Stimulated activated naive CD8-positive, alpha-beta T cell treated with anti-CD3 and anti-CD28 coated beads, Interleukin-15, Interleukin-2, amounts not matched to agents 100 U/mL and 50 U/mL, for 24 hours (primary cell): Measurements from ENCODE around the gene HOXA7.
A peak's percentile ranks its signal among the peaks of the same experiment; 100 is the strongest.

Experiments used
- ATAC-seq: fragments of 150-1000 bp; cut with Tn5 transposase; one replicate; pipeline ENCODE4 v1.10.0; 2021
- DNase-seq: peaks from one replicate; pipeline ENCODE4 v3.0.0; 2021

Gene HOXA7

DNA sequence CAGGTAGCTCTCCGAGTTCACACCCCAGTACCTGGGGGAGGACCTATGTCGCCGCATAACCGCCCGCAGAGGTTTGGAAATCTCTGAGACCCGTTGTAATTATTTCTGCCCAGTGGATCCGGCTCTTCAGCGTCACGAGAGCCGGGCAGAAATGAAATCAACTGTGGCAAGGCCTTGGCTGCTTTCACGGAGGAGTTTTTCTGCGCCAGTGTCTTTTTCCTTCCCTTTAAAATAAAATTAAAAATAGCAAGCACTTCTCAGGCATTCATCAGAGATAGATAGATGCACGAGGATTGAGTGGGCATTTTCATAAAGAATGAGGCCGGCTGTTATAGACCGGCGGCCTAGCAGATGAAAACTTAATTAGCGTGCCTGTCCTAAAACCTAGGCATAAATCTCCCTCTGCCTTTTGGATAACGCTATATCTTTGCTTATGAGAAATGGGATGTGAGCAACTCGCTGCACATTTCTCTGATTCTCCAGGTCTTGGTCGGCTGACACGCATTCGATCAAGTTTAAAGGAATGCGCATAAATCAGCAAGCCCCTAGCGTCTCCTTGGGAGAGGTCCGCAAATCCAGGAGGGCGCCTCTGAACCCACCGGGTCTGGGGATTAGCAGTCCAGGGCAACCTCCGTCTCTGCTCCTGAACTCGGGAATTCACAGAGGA is 37.0 kb upstream of the HOXA7 start:
- DNase-seq (no peak), ATAC-seq (no peak)

DNA sequence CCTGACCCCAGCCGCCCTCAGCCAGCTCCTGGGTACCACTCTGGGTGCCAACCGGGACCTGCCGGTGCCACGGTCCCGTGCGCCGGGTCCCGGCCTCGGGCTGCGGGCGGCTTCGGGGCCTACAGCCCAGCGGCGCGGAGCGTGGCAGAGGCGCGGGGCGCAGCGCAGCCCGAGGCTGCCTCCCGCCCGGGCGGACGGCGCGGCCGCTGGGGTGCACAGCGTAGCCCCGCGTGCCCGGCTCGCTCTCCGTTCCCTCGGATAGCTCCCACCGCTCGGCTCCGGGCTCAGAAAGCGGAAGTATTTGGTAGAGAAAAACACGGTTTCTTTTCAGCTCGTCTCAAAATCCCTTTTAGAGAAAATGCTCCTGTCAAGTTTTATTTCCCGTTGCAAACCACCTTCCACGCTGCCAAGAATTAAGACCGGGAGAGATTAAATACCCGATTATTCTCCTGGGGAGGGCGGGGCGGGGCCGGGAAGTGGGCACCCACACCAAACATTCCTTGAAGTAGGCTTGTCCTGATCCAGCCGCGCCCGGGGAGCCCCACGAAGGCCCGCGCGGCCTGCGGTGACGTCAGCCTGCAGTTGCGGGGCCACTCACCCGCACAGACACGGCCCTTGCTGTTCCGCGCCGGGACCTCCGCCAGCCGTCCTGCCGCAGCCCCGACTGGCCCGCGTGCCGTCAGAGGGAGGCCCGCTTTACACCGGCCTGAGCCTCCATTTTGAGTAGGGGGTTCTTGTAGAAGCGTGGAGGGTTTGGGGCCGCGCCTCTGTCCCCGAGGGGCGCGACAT is 36.3 kb upstream of the HOXA7 start:
- no peak for DNase-seq
- peak; percentile 20 for ATAC-seq

DNA sequence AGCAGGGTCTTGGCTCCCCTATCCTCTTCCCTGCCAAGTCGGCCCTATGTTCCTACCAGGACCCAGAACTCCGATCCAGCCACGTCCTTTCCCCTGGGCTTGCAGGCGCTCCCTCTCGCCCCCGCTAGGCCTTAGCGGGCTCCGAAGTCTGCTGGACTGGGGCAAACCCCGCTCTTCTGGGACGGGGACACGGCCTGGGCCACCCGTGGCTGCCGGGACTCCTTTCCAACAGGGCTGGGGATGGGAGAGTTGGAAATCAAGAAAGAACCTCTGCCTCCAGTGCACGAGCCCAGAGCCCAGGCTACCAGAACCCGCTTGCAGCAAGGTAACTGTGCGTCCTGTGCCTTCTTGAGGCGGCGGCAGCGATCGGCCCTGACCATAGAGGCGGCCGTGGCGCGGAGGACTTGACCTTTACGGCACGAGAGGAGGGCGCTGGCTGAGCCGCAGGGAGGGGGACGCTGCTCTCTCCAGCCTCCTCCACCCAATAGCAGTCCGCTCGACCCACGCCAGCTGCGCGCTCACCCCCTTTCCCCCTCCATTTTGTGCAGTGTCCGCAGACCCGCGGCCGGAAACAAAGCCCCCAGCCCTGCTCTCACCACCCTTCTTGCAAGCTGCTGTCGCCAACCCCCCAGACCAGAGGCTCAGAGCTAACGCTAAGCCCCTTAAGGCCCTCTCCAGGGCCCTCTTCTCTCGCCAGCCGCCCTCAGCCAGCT is 35.5 kb upstream of the HOXA7 start:
- DNase-seq: no peak
- ATAC-seq: no peak

- no peak for ATAC-seq
- DNase-seq: no peak
These were observed 34.8 kb upstream of the HOXA7 start for GRCh38 chr7:27191161-27191731.

- DNase-seq (no peak), ATAC-seq (no peak)
These were observed 33.7 kb upstream of the HOXA7 start for GRCh38 chr7:27189997-27190748.

GRCh38 chr7:27189295-27189996 is 33.0 kb upstream of the HOXA7 start:
- no peak for DNase-seq
- no peak for ATAC-seq

DNA sequence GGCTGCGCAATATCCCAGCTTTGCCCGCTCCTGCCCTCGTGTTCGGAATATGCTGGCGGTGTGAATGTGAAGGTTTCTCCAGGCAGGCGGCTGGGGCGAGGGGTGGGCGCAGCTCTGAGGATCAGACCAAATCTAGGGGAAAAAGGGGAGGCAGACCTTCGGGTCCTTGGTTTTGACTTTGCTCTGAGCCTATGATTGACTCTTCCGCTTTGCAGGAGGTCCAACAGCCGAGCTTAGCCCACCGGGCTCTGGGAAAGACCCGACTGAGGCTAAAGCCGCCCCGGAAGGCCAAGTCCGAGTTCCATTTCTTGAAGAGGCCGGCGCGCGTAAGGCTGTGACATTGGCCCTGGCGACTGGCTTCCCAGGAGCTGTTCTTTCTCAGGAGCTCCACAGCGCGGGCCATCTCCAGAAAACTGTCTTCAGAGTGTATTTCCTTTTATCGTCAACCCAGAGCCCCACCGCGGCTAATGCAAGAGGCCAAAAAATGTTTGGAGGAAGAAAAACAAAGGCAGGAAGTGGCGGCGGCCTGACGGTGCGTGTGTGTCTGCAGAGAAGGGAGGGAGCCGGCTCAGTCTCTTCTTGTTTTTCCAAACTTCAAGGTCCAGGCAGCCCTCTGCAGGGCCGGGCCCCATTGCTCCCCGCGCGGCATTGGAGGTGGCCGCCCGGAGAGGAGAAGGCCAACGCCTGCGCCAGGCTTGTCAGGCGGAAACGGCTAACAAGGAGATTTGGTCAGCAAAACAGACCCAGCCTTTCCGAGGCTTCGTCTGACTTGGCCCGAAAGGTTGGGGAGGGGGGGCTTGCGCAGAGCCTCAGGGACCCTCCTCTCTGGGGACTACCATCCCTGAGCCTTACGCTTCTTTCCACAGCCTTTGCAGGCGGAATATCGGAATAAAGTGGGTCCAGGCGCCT is 32.2 kb upstream of the HOXA7 start:
- DNase-seq: no peak
- no peak for ATAC-seq

DNA sequence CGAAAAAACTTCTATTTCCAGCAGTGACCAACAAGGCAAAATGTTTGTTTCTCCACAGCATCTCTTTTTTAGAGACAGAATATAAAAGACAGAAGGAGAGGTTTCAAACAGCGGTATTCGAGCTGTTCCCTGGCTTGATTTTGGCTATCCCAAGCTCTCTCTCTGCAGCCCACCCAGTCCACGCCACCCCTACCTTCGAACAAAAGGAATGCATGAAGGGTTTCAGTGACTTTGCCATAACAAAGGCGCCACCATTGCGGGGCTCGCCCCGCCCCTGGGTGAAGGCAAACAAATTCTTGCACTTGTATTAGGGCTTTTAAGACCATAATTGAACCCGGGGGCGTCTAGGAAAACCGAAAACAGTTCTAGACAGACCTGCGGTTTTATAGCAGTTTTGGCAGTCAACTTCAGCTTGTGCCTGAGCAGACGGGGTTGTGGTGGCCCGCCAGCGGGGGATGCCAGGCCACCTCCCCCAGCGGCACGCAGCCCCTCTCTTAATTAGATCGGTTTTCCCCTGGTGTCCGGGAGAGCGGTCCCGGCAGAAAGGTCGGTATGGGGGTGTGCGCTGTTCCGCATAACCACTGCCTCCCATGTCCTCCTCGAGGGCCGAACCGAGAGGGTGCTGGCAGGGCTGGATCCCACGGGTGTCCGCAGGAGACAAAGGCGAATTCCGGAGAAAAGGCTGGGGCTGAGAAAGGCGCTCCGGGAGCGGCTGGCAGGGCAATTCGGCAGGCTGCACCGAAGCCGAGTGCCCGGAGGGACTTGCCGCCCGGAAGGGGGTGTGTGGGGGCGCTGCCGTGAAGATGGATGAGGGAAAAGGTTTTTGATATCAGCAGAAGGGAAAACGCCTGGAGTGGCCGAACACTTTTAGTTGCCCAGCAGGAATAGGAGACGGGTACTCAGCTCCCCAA is 31.3 kb upstream of the HOXA7 start:
- no peak for DNase-seq

GRCh38 chr7:27186668-27187474 is 30.4 kb upstream of the HOXA7 start:
- no peak for DNase-seq

More for the DNA sequence above, 31.3 kb upstream of the HOXA7 start:
- no peak for ATAC-seq

GRCh38 chr7:27185854-27186667 is 29.6 kb upstream of the HOXA7 start:
- no peak for DNase-seq
- no peak for ATAC-seq

More at GRCh38 chr7:27186668-27187474, 30.4 kb upstream of the HOXA7 start:
- ATAC-seq: no peak

GRCh38 chr7:27185013-27185853 is 28.8 kb upstream of the HOXA7 start, which contains the start of gene HOXA11:
Gene HOXA11 (minus strand): TSS chr7:27185232. CDS start chr7:27185144, 88 bp downstream.
- no peak for DNase-seq
- ATAC-seq: no peak

DNA sequence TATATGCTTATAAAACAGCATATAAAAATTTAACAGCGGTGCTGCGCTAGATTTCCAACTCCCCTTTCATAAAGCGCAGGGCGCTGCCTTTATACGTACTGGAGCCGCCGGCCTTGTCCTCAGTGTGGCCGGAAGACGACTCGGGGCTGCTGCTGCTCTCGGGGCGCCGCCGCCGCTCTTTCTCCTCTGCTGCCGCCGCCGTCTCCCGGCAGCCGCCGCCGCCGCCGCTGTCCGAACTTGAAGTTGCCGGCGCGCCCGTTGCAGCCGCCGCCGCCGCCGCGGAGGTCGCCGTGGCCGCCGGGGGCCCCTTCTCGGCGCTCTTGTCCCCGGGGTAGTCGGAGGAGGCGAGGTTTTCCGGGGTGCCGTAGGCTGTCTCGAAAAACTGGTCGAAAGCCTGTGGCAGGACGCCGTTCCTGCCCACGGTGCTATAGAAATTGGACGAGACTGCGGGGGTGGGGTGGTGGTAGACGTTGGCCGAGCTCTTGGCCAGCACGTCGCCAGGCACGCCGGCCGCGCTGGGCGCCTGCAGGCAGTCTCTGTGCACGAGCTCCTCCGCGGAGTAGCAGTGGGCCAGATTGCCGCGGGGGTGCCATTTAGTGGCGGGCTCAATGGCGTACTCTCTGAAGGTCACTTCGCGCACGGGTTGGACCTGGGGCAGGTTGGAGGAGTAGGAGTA is 28.0 kb upstream of the HOXA7 start:
- ATAC-seq (no peak), DNase-seq (no peak)

GRCh38 chr7:27183682-27184336 is 27.3 kb upstream of the HOXA7 start:
- ATAC-seq: no peak
- no peak for DNase-seq

- DNase-seq (no peak), ATAC-seq (no peak)
These were observed 26.6 kb upstream of the HOXA7 start for GRCh38 chr7:27182861-27183681.
